Fibroblast of the aortic adventitia (primary cell): Measurements from ENCODE around the gene CHD2. TPM values are rescaled to one million over a fixed set of nuclear protein-coding genes. Genes with fewer than 3 reads are reported as not detected.

Experiments
- DNase-seq: peaks from one replicate; pipeline ENCODE4 v3.0.0-alpha.2; 2010; ENCODE audit warnings: low read depth
- H3K4me3 ChIP-seq: 2 replicates; pipeline ENCODE4 v1.5.1; 2011; ENCODE audit warnings: low read depth, mild to moderate bottlenecking, control low read depth, low read length, moderate library complexity
- total RNA-seq: library from RNA; depleted of rRNA; stranded (reverse); fragments of >200 nt; gene quantifications from 2 replicates; pipeline ENCODE4 v1.2.3, GENCODE V29; 2012; ENCODE audit warnings: low replicate concordance
- TF ChIP-seq, protein P1 (sequence below): IDR thresholded peaks from 2 replicates; pipeline ENCODE4 v1.5.1; 2011; ENCODE audit warnings: mild to moderate bottlenecking, low read length, control low read depth, inconsistent platforms; ENCODE audit not compliant: insufficient read depth

The CHD2 gene
- total RNA-seq, 1 donor: 83.7 TPM

DNA sequence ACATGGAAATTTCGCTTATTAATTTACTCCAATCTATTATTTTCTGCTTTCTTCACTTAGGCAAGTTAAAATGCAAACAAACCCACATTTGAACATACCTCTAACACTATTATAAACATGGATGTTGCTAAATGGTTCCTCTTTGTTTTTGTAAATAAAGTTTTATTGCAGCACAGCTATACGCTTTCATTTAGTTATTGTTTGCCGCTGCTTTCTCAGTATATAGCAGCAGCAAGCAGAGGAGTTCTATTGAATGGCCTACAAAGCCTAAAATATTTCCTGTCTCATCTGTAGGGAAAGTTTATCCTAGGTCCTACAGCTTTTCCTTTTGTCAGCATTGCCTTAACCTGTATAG lies 7.9 kb upstream of the CHD2 start:
- no peak overlapping the region for H3K4me3 ChIP-seq
- TF ChIP-seq, protein P1, sequence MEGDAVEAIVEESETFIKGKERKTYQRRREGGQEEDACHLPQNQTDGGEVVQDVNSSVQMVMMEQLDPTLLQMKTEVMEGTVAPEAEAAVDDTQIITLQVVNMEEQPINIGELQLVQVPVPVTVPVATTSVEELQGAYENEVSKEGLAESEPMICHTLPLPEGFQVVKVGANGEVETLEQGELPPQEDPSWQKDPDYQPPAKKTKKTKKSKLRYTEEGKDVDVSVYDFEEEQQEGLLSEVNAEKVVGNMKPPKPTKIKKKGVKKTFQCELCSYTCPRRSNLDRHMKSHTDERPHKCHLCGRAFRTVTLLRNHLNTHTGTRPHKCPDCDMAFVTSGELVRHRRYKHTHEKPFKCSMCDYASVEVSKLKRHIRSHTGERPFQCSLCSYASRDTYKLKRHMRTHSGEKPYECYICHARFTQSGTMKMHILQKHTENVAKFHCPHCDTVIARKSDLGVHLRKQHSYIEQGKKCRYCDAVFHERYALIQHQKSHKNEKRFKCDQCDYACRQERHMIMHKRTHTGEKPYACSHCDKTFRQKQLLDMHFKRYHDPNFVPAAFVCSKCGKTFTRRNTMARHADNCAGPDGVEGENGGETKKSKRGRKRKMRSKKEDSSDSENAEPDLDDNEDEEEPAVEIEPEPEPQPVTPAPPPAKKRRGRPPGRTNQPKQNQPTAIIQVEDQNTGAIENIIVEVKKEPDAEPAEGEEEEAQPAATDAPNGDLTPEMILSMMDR: no peak
- DNase-seq: peak; percentile 2

DNA sequence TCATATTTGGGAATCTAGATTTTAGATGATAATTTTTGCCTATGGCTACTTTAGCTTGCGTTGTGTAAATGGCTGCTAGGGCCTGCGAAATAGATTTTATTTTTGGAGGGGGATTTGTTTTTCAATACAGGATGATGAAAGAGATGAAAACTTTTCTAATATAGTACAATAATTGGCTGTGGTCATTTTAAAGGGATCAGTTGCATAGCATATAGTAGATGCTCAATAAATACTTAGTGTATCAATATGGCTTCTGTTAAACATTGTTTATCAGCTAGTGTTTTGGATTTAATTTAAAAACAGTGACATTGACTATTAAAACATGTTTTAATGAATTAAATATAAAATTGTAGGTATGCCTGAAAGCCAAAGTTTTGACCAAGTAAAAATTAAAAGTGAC lies 6.9 kb upstream of the CHD2 start:
- no peak for DNase-seq
- TF ChIP-seq, protein P1: no peak
- H3K4me3 ChIP-seq: no peak overlapping the region

DNA sequence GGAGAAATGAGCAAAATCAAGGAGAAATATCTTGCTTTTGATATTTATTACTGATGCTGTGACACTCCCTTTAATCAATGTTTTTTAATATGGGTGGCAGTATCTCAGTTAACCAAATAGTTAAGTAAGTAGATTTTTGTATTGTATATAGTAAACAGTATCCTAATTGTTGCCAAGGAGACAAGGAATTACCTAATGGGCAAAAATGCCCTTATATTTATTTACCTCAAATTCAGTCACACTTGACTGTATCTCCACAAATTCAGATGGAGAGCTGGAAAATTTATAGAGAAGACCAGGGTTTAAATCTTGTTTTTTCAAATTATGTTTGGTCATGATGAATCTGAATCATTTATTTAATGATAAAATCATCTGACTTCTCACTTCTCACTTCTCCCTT lies 3.6 kb upstream of the CHD2 start:
- DNase-seq: no peak
- TF ChIP-seq, protein P1: no peak

DNA sequence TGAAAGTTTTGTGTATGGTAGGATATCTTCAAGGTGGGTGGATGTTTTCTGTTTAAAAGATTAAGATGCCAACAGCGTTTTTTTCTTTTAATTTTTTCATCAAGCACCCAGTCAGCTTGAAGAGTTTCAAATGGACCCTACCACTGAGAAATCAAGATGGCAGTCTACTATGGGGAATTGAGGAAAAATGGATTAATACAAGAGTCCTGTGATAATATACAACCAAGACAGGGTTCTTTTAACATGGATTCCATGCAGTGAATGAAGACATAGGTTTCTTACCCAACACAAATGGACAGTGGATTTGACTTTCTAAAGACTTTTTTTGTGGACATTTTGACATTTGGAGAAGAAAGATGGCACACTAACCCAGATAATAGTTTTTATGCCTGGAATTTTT lies 2.5 kb upstream of the CHD2 start:
- no peak for DNase-seq
- TF ChIP-seq, protein P1: no peak
- H3K4me3 ChIP-seq: no peak overlapping the region

More for the DNA sequence above, 3.6 kb upstream of the CHD2 start:
- no peak overlapping the region for H3K4me3 ChIP-seq

DNA sequence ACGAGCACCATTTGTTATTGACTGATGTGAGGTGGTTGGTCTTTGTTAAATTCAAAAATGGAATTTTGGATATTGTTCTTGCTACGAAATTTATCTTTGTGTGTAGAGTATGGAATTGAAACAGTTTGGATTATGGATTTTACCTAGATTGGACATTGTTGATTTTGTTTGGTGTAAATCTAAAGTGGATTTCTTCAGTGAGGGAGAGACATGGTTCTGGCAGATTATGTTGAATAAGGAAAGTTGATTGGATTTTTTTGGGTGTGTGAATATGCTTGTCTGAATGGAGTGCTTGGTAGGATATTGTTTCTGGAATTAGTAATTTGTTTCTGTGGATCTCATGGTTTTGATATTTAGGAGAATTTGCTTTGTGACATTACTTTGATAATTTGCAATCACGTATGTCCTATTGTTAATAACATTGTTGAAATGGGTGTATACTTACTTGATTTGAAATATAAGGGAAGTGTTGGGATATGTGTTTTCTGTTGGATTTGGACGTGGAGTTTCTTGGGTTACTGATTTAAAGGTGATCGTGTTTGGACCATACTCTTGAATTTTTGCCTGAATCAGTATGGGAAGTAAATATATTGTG lies 1.0 kb upstream of the CHD2 start:
- H3K4me3 ChIP-seq: no peak overlapping the region
- DNase-seq: no peak
- TF ChIP-seq, protein P1: no peak

DNA sequence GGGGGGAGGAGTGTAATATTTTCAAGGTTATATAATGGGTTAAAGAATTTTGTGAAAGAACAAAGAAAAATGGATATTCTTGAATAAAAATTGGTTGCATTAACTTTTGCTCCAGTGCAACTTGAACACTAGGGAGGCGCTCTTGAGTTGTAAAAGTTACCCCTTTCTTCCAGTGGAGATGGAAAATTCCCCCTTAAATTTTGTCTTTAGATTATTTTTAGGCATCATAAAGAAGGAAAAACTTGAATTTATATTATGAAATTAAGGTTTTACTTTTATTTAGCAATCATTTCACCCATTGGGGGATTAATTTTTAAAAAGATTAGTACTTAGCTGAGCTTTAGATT lies 550 bp upstream of the CHD2 start:
- H3K4me3 ChIP-seq: no peak overlapping the region
- no peak for DNase-seq
- TF ChIP-seq, protein P1: peak; percentile 32

DNA sequence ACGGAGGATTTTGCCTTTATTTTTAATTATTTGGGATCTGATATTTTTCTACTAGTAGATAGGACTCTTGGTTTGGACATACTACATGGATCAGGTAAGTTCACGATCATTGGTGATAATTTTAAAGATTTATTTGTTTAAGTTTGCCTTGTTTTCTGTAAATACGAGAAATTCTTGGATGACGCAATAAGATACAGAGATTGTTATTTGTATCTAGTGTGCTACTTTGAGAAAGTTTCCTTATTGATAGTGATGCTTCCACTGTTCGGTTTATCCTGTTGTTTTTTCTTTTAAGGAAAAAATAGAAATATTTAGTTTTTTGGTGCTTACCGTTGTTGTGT lies 577 bp downstream of the CHD2 start:
- peak; percentile 43 for DNase-seq
- H3K4me3 ChIP-seq: peak overlapping the region; percentile 72
- TF ChIP-seq, protein P1: no peak
